PC-3 (cell line): Measurements from ENCODE around the gene VPS35L. TPM values are rescaled to one million over a fixed set of nuclear protein-coding genes. Genes with fewer than 3 reads are reported as not detected.
A peak's percentile ranks its signal among the peaks of the same experiment; 100 is the strongest.

ENCODE experiments used
- ATAC-seq: fragments of 200-7000 bp; cut with Tn5 transposase; 2 replicates; pipeline ENCODE4 v1.9.1; 2020; ENCODE audit warnings: mild to moderate bottlenecking, moderate library complexity
- BruUV-seq: library from RNA; stranded (reverse); fragments of 400-500 nt; replicated peaks from 2 replicates; lab custom pipeline; 2021; lab: Mats Ljungman, UMichigan
- CTCF ChIA-PET: fragments of 300-600 bp; sonication (Branson Sonifier 250); formaldehyde crosslinking; loops from one replicate; lab custom pipeline; 2022; ENCODE audit warnings: antibody characterized with exemption; lab: Charles Lee
- POLR2A ChIA-PET: fragments of 300-600 bp; sonication (Branson Sonifier 250); formaldehyde crosslinking; loops from one replicate; lab custom pipeline; 2022; ENCODE audit warnings: antibody characterized with exemption; ENCODE audit not compliant: unreplicated experiment; lab: Charles Lee
- DNase-seq: peaks from one replicate; pipeline ENCODE4 v3.0.0-alpha.2; 2015
- H2AFZ ChIP-seq: fragments of 300-600 bp; sonication (generic); 2 replicates; pipeline ENCODE4 v1.6.0; 2016; ENCODE audit warnings: antibody characterized with exemption, low read length
- H3F3A ChIP-seq: fragments of 300-600 bp; sonication (generic); one replicate; pipeline ENCODE4 v1.6.0; 2017; ENCODE audit warnings: antibody characterized with exemption, low read length, control low read depth, mild to moderate bottlenecking; ENCODE audit not compliant: unreplicated experiment
- H3K27ac ChIP-seq: fragments of 300-600 bp; sonication (generic); 2 replicates; pipeline ENCODE4 v1.5.1; 2016; ENCODE audit warnings: mild to moderate bottlenecking, low read length
- H3K27me3 ChIP-seq: fragments of 300-600 bp; sonication (generic); 2 replicates; pipeline ENCODE4 v1.6.1; 2016; ENCODE audit warnings: low read length, mixed read lengths
- H3K36me3 ChIP-seq: fragments of 300-600 bp; sonication (generic); 2 replicates; pipeline ENCODE4 v1.6.1; 2016; ENCODE audit warnings: low read depth, mixed run types, low read length, mixed read lengths
- H3K4me1 ChIP-seq: fragments of 300-600 bp; sonication (generic); 2 replicates; pipeline ENCODE4 v1.5.1; 2016; ENCODE audit warnings: low read length; ENCODE audit not compliant: insufficient read depth
- H3K4me2 ChIP-seq: fragments of 300-600 bp; sonication (generic); 2 replicates; pipeline ENCODE4 v1.6.0; 2016; ENCODE audit warnings: low read length
- H3K4me3 ChIP-seq: fragments of 300-600 bp; sonication (generic); 2 replicates; pipeline ENCODE4 v1.5.1; 2016; ENCODE audit warnings: mild to moderate bottlenecking, low read length, mixed read lengths
- H3K79me2 ChIP-seq: fragments of 300-600 bp; sonication (generic); 2 replicates; pipeline ENCODE4 v1.6.1; 2017; ENCODE audit warnings: low read length, mixed read lengths
- H3K9ac ChIP-seq: fragments of 300-600 bp; sonication (generic); 2 replicates; pipeline ENCODE4 v1.6.0; 2016; ENCODE audit warnings: mild to moderate bottlenecking, low read length
- H3K9me2 ChIP-seq: fragments of 300-600 bp; sonication (generic); replicated peaks from 2 replicates; pipeline ENCODE4 v1.6.1; 2016; ENCODE audit warnings: mixed run types, low read length, mixed read lengths
- H3K9me3 ChIP-seq: fragments of 300-600 bp; sonication (generic); 2 replicates; pipeline ENCODE4 v1.6.1; 2016; ENCODE audit warnings: low read length, mixed read lengths
- H4K20me1 ChIP-seq: fragments of 300-600 bp; sonication (generic); 2 replicates; pipeline ENCODE4 v1.6.1; 2016; ENCODE audit warnings: low read length, mixed read lengths
- EZH2 ChIP-seq: fragments of 300-600 bp; sonication (generic); IDR thresholded peaks from one replicate; pipeline ENCODE4 v1.6.1; 2017; ENCODE audit warnings: antibody characterized with exemption, mild to moderate bottlenecking, low read length; ENCODE audit not compliant: unreplicated experiment
- EZH2phosphoT487 ChIP-seq: fragments of 300-600 bp; sonication (generic); IDR thresholded peaks from 2 replicates; pipeline ENCODE4 v1.6.1; 2018; ENCODE audit warnings: mild to moderate bottlenecking, antibody characterized with exemption, low read length, borderline replicate concordance
- intact Hi-C: fragments of 100-400 bp; cut with micrococcal nuclease; formaldehyde crosslinking; loops from 2 replicates; pipeline ENCODE4 v1.9.0; 2023
- total RNA-seq: library from RNA; depleted of rRNA; stranded (reverse); fragments of >200 nt; gene quantifications from 2 replicates; pipeline ENCODE4 v1.2.3, GENCODE V29; 2014
- TF ChIP-seq, protein P1 (sequence below): fragments of 300-600 bp; sonication (generic); conservative IDR thresholded peaks from 2 replicates; pipeline ENCODE4 v1.5.1; 2017; ENCODE audit warnings: antibody characterized with exemption, low read depth, mild to moderate bottlenecking, low read length

VPS35L gene
- total RNA-seq, 1 experiment from 2014 or later = 2.9 TPM

- Histone ChIP-seq H3K36me3 (peaks cover 9% of the 10 kb centered on the region; the same call in 1 of the 2 replicates), H3K9me3 (no peaks in the 10 kb centered on the region), H3K4me1 (peaks cover 43% of the 10 kb centered on the region), H3K27ac (no peak within 1 kb of the TSS), H3K27me3 (no peaks in the 10 kb centered on the region), H3K79me2 (peaks cover 58% of the 10 kb centered on the region), H3K4me3 (peak within 1 kb of the TSS; percentile 93), H4K20me1 (0 out of 2 replicates have a peak, but pooled peaks cover 3% of the 10 kb centered on the region), H3K9me2 (no peaks in the 10 kb centered on the region), H2AFZ (peak within 1 kb of the TSS; percentile 91), H3K9ac (peak within 1 kb of the TSS; percentile 84), H3F3A (no peaks in the 10 kb centered on the region), H3K4me2 (peak within 1 kb of the TSS; percentile 88)
- intact Hi-C loops = loop anchor here (5.0 kb wide), 1 partner anchor 34 kb away; the partner anchor contains the start of gene VPS35L
- no peak for TF ChIP-seq EZH2phosphoT487
- no peak for TF ChIP-seq EZH2
- TF ChIP-seq, protein P1, sequence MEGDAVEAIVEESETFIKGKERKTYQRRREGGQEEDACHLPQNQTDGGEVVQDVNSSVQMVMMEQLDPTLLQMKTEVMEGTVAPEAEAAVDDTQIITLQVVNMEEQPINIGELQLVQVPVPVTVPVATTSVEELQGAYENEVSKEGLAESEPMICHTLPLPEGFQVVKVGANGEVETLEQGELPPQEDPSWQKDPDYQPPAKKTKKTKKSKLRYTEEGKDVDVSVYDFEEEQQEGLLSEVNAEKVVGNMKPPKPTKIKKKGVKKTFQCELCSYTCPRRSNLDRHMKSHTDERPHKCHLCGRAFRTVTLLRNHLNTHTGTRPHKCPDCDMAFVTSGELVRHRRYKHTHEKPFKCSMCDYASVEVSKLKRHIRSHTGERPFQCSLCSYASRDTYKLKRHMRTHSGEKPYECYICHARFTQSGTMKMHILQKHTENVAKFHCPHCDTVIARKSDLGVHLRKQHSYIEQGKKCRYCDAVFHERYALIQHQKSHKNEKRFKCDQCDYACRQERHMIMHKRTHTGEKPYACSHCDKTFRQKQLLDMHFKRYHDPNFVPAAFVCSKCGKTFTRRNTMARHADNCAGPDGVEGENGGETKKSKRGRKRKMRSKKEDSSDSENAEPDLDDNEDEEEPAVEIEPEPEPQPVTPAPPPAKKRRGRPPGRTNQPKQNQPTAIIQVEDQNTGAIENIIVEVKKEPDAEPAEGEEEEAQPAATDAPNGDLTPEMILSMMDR = no peak
- CTCF ChIA-PET = interaction anchor here (0.6 to 0.7 kb wide), 2 partner anchors 32 to 62 kb away, joined by 3 to 5 read pairs; partner anchors contain the start of gene VPS35L
- ATAC-seq (peak; percentile 72), DNase-seq (peak; percentile 94)
- POLR2A ChIA-PET = interaction anchor here (0.6 kb wide), 1 partner anchor 722 kb away, joined by 3 read pairs; no protein-coding TSS in a partner anchor
- BruUV-seq = no TSS peak
Observed at GRCh38 chr16:19523559-19524355, 31.7 kb upstream of the VPS35L start, which contains the start of gene CCP110. CCP110 (plus strand) TSS chr16:19523942; CDS start chr16:19527882, 3,940 bp downstream.

DNA sequence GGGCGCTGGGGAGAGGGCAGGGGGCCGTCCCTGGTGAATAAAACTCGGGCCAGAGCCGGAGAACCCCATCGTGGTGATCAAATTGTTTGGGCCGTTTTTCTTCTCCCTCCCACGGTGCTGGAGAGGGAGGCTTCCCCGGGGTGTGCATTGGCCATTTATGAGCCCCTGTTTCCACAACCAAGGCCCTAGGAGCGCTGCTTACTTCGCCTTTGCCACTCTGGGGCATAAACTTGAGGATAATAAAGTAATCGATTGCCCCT is 31.2 kb upstream of the VPS35L start:
- H3K4me1 ChIP-seq = peaks cover 38% of the 10 kb centered on the region
- H2AFZ ChIP-seq = peak overlapping the region; percentile 91
- peak overlapping the region; percentile 93 for H3K4me3 ChIP-seq
- H3K27ac ChIP-seq = no peak overlapping the region
- peaks cover 9% of the 10 kb centered on the region; the same call in 1 of the 2 replicates for H3K36me3 ChIP-seq
- TF ChIP-seq, protein P1 = no peak
- TF ChIP-seq EZH2 = no peak
- TF ChIP-seq EZH2phosphoT487 = no peak
- intact Hi-C loops = loop anchor here (5.0 kb wide), 1 partner anchor 33 kb away; the partner anchor contains the start of gene VPS35L
- ChIA-PET CTCF (interaction anchor here (0.6 to 0.7 kb wide), 2 partner anchors 31 to 61 kb away, joined by 3 to 5 read pairs; partner anchors contain the start of gene VPS35L), POLR2A (interaction anchor here (0.6 kb wide), 1 partner anchor 723 kb away, joined by 3 read pairs; no protein-coding TSS in a partner anchor)
- no TSS peak for BruUV-seq
- H3K79me2 ChIP-seq = peaks cover 54% of the 10 kb centered on the region
- DNase-seq (no peak), ATAC-seq (no peak)
- no peaks in the 10 kb centered on the region for H3K9me3 ChIP-seq
- H3K27me3 ChIP-seq = no peaks in the 10 kb centered on the region
- peak overlapping the region; percentile 88 for H3K4me2 ChIP-seq
- no peaks in the 10 kb centered on the region for H4K20me1 ChIP-seq
- H3F3A ChIP-seq = no peaks in the 10 kb centered on the region
- peak overlapping the region; percentile 84 for H3K9ac ChIP-seq
- no peaks in the 10 kb centered on the region for H3K9me2 ChIP-seq
